Nephron progenitor cell (in vitro differentiated cells): ENCODE results near the gene TNFRSF14.
A peak's percentile ranks its signal among the peaks of the same experiment; 100 is the strongest.
"Not testable (repeated sequence)": the region's sequence is repeated elsewhere in the genome, so short reads cannot be mapped to it uniquely, and the experiment has no call there.

Experiments
- DNase-seq: peaks from one replicate; pipeline ENCODE4 v3.0.0; 2021
- H3K27ac Mint-ChIP-seq: 2 replicates; pipeline ENCODE4 v1.8.0; 2021; ENCODE audit warnings: mild to moderate bottlenecking, moderate library complexity, mixed read lengths
- H3K27me3 Mint-ChIP-seq: 2 replicates; pipeline ENCODE4 v1.8.0; 2021; ENCODE audit warnings: mild to moderate bottlenecking, low read depth, mixed read lengths; ENCODE audit not compliant: poor library complexity
- H3K36me3 Mint-ChIP-seq: 2 replicates; pipeline ENCODE4 v1.8.0; 2021; ENCODE audit warnings: low read depth, mixed read lengths
- H3K4me1 Mint-ChIP-seq: 2 replicates; pipeline ENCODE4 v1.8.0; 2021; ENCODE audit warnings: mixed read lengths
- H3K4me3 Mint-ChIP-seq: 2 replicates; pipeline ENCODE4 v1.8.0; 2021; ENCODE audit warnings: mild to moderate bottlenecking, moderate library complexity, mixed read lengths
- H3K9me3 Mint-ChIP-seq: 2 replicates; pipeline ENCODE4 v1.8.0; 2021; ENCODE audit warnings: mild to moderate bottlenecking, moderate library complexity, mixed read lengths
- TF ChIP-seq, protein P1 (sequence below): fragments of 200-600 bp; sonication (generic); IDR thresholded peaks from 2 replicates; pipeline ENCODE4 v1.5.0; 2021; ENCODE audit warnings: antibody characterized with exemption

Gene TNFRSF14

DNA sequence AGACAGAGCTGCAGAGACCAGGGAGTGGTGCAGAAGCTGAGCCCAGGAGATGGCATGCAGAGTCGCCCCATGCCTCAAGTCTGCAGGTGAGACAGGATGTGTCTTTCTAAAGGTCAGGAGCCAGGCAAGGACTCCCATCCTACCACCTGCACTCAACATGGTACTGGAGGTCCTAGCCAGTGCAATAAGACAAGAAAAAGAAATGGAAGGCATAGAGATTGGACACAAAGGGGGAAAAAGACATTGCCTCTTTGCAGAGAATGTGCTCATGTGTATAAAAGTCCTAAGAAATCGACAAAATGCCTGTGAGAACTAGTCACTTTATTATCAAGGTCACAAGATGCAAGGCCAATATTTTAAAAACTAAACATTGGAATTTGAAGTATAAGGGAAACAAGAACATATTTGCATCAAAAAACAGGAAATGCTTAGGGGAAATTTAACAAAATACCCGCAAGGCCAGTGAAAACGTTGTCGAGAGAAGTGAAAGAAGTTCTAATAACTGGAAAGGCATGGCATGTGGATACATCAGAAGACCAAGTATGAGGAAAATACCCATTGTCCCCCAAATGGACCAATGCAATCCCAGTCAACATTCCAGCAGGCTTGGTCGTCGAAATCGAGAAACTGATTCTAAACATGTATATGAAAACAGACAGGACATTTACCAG is 17.2 kb downstream of the TNFRSF14 start:
- Mint-ChIP-seq H3K4me1 (peaks cover 42% of the 10 kb centered on the region), H3K36me3 (no peaks in the 10 kb centered on the region), H3K9me3 (peaks cover 20% of the 10 kb centered on the region), H3K27me3 (peaks cover 8% of the 10 kb centered on the region), H3K27ac (no peak overlapping the region), H3K4me3 (no peak overlapping the region)
- DNase-seq: no peak
- TF ChIP-seq, protein P1, sequence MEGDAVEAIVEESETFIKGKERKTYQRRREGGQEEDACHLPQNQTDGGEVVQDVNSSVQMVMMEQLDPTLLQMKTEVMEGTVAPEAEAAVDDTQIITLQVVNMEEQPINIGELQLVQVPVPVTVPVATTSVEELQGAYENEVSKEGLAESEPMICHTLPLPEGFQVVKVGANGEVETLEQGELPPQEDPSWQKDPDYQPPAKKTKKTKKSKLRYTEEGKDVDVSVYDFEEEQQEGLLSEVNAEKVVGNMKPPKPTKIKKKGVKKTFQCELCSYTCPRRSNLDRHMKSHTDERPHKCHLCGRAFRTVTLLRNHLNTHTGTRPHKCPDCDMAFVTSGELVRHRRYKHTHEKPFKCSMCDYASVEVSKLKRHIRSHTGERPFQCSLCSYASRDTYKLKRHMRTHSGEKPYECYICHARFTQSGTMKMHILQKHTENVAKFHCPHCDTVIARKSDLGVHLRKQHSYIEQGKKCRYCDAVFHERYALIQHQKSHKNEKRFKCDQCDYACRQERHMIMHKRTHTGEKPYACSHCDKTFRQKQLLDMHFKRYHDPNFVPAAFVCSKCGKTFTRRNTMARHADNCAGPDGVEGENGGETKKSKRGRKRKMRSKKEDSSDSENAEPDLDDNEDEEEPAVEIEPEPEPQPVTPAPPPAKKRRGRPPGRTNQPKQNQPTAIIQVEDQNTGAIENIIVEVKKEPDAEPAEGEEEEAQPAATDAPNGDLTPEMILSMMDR: no peak

DNA sequence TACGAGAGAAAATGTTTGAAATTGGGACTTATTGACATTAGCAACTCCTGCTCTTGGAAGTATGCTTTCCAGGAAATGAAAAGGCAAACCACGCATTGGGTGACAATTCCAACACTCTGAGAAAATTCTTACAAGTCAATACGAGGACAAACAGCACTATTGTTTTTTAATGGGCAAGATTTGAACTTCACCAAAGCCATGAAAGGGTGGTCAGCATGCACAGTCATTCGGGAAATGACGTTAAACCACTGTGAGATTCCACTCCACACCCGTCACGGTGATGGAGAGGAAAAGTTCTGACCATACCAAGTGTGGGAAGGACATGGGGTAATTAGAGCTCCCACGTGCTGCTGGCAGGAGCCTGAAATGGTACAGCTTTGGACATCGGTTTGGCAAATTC is 18.2 kb downstream of the TNFRSF14 start:
- H3K4me1 Mint-ChIP-seq: peaks cover 45% of the 10 kb centered on the region
- H3K36me3 Mint-ChIP-seq: no peaks in the 10 kb centered on the region
- H3K4me3 Mint-ChIP-seq: no peak overlapping the region
- no peak for DNase-seq
- TF ChIP-seq, protein P1: no peak
- H3K9me3 Mint-ChIP-seq: peaks cover 20% of the 10 kb centered on the region
- H3K27me3 Mint-ChIP-seq: peaks cover 8% of the 10 kb centered on the region
- no peak overlapping the region for H3K27ac Mint-ChIP-seq

GRCh38 chr1:2575801-2576663 is 19.9 kb downstream of the TNFRSF14 start:
- H3K4me3 Mint-ChIP-seq: no peak overlapping the region
- H3K27me3 Mint-ChIP-seq: peaks cover 12% of the 10 kb centered on the region
- H3K27ac Mint-ChIP-seq: no peak overlapping the region
- peaks cover 20% of the 10 kb centered on the region for H3K9me3 Mint-ChIP-seq
- DNase-seq: no peak
- peaks cover 40% of the 10 kb centered on the region for H3K4me1 Mint-ChIP-seq
- TF ChIP-seq, protein P1: no peak
- no peaks in the 10 kb centered on the region for H3K36me3 Mint-ChIP-seq

- peaks cover 18% of the 10 kb centered on the region for H3K9me3 Mint-ChIP-seq
- DNase-seq, H3K27ac Mint-ChIP-seq, H3K4me3 Mint-ChIP-seq, H3K36me3 Mint-ChIP-seq: not testable (repeated sequence)
- H3K27me3 Mint-ChIP-seq: peaks cover 16% of the 10 kb centered on the region
- H3K4me1 Mint-ChIP-seq: peaks cover 47% of the 10 kb centered on the region
Measured at GRCh38 chr1:2577565-2578075, 21.4 kb downstream of the TNFRSF14 start.

GRCh38 chr1:2578758-2579118 is 22.6 kb downstream of the TNFRSF14 start:
- peak overlapping the region; percentile 67 for H3K27ac Mint-ChIP-seq
- peaks cover 7% of the 10 kb centered on the region for H3K9me3 Mint-ChIP-seq
- H3K4me3 Mint-ChIP-seq: no peak overlapping the region
- DNase-seq: no peak
- TF ChIP-seq, protein P1: no peak
- H3K27me3 Mint-ChIP-seq: peaks cover 12% of the 10 kb centered on the region
- no peaks in the 10 kb centered on the region for H3K36me3 Mint-ChIP-seq
- peaks cover 52% of the 10 kb centered on the region for H3K4me1 Mint-ChIP-seq

DNA sequence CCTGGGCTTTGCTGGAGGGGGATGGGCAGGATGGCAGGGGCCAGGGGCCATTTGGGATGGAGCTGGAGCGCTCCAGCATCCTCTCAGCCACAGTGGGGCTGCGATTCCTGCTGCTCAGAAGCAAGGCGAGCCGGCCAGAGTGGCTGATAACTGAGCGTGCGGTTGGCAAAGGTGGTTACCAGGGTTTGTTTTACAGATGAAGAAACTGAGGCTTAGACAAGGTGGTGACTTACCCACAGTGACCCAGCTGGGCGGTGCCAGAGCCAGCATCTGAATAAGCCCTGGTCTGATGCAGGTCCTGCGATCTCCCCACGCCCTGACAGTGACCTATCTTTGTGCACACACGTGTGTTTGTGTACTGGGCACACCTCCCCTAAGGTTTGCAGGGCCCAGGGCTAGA is 24.5 kb downstream of the TNFRSF14 start:
- H3K27me3 Mint-ChIP-seq: peaks cover 11% of the 10 kb centered on the region
- H3K27ac Mint-ChIP-seq: no peak overlapping the region
- TF ChIP-seq, protein P1: no peak
- peaks cover 72% of the 10 kb centered on the region for H3K4me1 Mint-ChIP-seq
- H3K4me3 Mint-ChIP-seq: no peak overlapping the region
- H3K9me3 Mint-ChIP-seq: no peaks in the 10 kb centered on the region
- H3K36me3 Mint-ChIP-seq: no peaks in the 10 kb centered on the region
- no peak for DNase-seq
